Measurements from ENCODE around the gene C2CD3.
A peak's percentile ranks its signal among the peaks of the same experiment; 100 is the strongest.

The C2CD3 gene

DNA sequence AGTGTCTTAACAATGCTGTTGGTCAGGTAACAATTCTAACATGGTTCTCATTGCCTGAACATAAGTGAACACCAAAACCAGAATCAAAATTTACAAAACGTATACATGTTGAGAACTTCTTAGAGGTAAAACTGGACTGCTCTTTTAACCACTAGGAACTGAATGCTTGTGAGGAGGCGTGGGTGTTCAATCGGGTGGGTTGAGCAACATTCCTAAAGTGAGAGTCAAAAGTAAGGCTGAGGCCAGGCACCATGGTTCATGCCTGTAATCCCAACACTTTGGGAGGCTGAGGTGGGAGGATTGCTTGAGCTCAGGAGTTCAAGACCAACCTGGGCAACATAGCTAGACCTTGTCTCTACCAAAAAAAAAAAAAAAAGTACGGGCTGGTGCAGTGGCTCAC lies 11.8 kb upstream of the C2CD3 start:
- ChIA-PET CTCF (no interaction called here), POLR2A (ENCODE audit: low non-redundant PET) (interaction anchor here (0.7 kb wide), 1 partner anchor 55 kb away, joined by 3 read pairs; no protein-coding TSS in a partner anchor)

DNA sequence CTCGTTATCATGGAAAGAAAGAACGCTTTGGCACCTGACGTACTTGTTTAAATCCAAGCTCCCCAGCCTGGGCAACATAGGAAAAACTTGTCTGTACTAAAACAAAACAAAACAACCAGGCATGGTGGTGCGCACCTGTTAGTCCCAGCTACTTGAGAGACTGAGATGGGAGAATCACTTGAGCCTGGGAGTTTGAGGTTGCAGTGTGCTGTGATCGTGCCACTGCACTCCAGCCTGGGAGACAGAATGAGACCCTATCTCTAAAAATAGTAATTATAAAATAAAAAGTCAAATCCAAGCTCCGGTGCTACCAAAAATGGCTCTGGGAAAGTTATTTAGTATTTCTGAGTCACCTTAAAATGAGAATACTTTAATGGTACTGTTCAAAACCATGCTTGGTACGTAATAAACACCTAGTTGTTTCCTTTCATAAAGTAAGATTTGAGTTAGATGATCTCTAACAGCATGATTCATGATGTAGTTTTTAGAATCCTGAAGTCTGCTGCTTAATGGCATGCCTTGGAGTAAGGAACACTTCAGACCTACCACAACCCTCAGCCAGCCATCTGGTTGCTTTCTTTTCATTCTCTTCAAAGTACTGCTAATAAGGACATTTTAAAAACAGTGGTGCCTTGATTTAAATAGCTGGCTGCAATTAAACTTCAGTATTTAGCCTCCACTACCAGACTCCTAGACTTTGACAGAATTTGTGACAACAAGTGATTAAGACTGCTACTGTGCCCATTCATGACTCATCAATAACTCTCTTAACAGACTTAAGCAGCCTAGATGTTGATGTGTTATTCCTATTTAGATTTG lies 8.6 kb upstream of the C2CD3 start:
- H3K27ac ChIP-seq: no peak overlapping the region
- no peak for DNase-seq (ENCODE audit: low spot score)
- TF ChIP-seq, protein P1, sequence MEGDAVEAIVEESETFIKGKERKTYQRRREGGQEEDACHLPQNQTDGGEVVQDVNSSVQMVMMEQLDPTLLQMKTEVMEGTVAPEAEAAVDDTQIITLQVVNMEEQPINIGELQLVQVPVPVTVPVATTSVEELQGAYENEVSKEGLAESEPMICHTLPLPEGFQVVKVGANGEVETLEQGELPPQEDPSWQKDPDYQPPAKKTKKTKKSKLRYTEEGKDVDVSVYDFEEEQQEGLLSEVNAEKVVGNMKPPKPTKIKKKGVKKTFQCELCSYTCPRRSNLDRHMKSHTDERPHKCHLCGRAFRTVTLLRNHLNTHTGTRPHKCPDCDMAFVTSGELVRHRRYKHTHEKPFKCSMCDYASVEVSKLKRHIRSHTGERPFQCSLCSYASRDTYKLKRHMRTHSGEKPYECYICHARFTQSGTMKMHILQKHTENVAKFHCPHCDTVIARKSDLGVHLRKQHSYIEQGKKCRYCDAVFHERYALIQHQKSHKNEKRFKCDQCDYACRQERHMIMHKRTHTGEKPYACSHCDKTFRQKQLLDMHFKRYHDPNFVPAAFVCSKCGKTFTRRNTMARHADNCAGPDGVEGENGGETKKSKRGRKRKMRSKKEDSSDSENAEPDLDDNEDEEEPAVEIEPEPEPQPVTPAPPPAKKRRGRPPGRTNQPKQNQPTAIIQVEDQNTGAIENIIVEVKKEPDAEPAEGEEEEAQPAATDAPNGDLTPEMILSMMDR (conservative IDR thresholded peaks at IDR 0.05; ENCODE audit: low read depth): no peak
- POLR2A ChIA-PET (ENCODE audit: low non-redundant PET): no interaction called here
- CTCF ChIA-PET: interaction anchor here (0.7 kb wide), 1 partner anchor 177 kb away, joined by 3 read pairs; no protein-coding TSS in a partner anchor

More for the DNA sequence above, 11.8 kb upstream of the C2CD3 start:
- no peak overlapping the region for H3K27ac ChIP-seq
- peak; percentile 11 for DNase-seq (ENCODE audit: low spot score)
- TF ChIP-seq, protein P1 (conservative IDR thresholded peaks at IDR 0.05; ENCODE audit: low read depth): no peak

DNA sequence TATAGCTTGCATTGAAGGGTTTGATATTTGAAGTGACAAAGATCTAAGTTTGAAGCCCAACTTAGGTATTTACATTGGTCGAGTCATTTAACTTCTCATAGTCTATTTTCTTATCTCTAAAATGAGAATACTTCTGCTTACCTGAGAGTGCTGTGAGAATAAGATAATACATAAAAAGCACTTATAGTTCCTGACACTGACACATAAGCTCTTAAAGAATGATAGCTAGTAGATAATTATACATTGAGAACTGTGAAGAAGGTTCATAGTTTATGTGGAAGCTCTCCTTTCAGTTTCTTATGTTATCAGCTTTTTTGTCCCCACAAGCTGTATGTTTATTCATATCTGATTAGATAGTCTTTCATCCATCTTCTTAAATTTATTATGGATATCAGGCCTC lies 5.1 kb upstream of the C2CD3 start:
- ChIA-PET POLR2A (ENCODE audit: low non-redundant PET) (no interaction called here), CTCF (no interaction called here)
- TF ChIP-seq, protein P1 (conservative IDR thresholded peaks at IDR 0.05; ENCODE audit: low read depth): no peak
- H3K27ac ChIP-seq: no peak overlapping the region
- no peak for DNase-seq (ENCODE audit: low spot score)

DNA sequence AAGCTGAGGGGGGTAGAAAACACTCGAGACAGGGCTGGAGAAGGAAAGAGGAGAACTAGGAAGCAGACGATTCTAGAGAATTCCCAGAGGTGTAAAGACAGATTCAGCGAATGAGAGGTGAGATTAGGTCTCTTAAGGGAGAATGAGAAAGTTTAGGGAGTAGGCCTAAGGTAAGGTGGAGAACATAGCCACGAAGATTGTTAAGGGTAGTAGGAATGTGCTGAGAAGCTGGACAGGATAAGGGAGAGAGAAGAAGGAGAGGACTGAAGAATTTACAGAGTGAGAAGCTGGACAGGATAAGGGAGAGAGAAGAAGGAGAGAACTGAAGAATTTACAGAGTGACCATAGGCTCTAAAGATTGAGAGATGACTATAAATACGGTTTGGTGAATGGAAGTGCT lies 1.2 kb upstream of the C2CD3 start:
- ChIA-PET POLR2A (ENCODE audit: low non-redundant PET) (interaction anchor here (0.5 kb wide), 1 partner anchor 1102 kb away, joined by 5 read pairs; no protein-coding TSS in a partner anchor), CTCF (no interaction called here)
- H3K27ac ChIP-seq: no peak overlapping the region
- TF ChIP-seq, protein P1 (conservative IDR thresholded peaks at IDR 0.05; ENCODE audit: low read depth): no peak
- DNase-seq (ENCODE audit: low spot score): no peak

DNA sequence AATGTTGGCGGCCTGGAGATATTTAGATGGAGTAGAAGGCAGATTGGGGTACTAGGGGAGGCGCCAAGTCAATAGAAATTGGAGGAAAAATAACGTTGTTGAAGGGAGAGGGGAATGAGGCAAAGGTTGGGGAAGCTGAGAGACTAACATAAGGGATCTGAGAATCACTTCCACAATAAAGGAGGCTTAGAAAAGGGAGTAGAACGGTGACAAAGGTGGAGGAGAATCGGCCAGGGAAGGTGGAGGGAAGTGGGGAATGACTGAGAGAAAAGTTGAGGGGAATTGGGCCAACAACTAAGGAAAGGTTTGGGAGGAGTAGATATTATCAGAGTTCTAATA lies 797 bp upstream of the C2CD3 start:
- POLR2A ChIA-PET (ENCODE audit: low non-redundant PET): interaction anchor here (0.5 kb wide), 1 partner anchor 153 kb away, joined by 3 read pairs; no protein-coding TSS in a partner anchor
- CTCF ChIA-PET: no interaction called here
- TF ChIP-seq, protein P1 (conservative IDR thresholded peaks at IDR 0.05; ENCODE audit: low read depth): no peak
- no peak for DNase-seq (ENCODE audit: low spot score)
- peak overlapping the region; percentile 88 for H3K27ac ChIP-seq

DNA sequence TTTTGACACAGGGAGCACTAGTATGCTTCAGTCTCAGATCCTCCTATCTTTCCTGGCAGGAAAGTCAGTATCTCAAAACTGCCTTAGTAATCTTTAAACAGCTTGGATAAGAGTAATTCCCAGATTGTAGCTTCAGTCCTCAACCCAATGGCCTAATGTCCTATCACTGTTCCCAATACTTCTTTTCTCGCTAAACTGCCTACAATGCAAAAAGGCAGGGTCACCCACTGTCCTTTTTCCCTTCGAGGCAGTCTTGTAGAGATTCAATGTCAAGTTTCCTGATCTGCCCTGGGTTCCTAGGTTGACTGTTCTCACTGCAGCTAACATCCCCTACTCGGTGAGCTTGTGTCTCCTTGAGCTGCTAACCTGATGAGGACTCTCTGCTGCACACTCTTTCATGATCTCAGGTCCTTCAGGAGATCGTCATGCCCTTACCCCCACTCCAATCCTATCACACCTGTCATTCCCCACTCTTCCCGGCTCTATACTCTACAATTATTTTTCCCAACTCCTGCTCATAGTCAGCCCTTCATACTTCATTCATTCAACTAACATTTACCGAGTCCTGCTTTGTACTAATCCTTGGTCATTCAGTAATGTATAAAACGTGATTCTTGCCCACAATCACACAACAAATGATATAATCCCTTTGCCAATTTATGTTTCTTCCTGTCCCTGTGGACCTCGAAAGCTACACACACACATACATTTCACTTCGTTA lies 904 bp downstream of the C2CD3 start:
- peak overlapping the region; percentile 88 for H3K27ac ChIP-seq
- POLR2A ChIA-PET (ENCODE audit: low non-redundant PET): interaction anchor here (0.6 kb wide), 3 partner anchors 35 to 190 kb away, joined by 3 to 4 read pairs (median 3); no protein-coding TSS in a partner anchor

More for the DNA sequence above, 904 bp downstream of the C2CD3 start:
- TF ChIP-seq, protein P1 (conservative IDR thresholded peaks at IDR 0.05; ENCODE audit: low read depth): no peak
- CTCF ChIA-PET: no interaction called here
- DNase-seq (ENCODE audit: low spot score): no peak
